Nephron progenitor cell (in vitro differentiated cells): ENCODE results near the gene ZNF230.
A peak's percentile ranks its signal among the peaks of the same experiment; 100 is the strongest.

ENCODE experiments used
- DNase-seq: peaks from one replicate; pipeline ENCODE4 v3.0.0; 2021
- H3K27ac Mint-ChIP-seq: 2 replicates; pipeline ENCODE4 v1.8.0; 2021; ENCODE audit warnings: mild to moderate bottlenecking, moderate library complexity, mixed read lengths
- H3K27me3 Mint-ChIP-seq: 2 replicates; pipeline ENCODE4 v1.8.0; 2021; ENCODE audit warnings: mild to moderate bottlenecking, low read depth, mixed read lengths; ENCODE audit not compliant: poor library complexity
- H3K36me3 Mint-ChIP-seq: 2 replicates; pipeline ENCODE4 v1.8.0; 2021; ENCODE audit warnings: low read depth, mixed read lengths
- H3K4me1 Mint-ChIP-seq: 2 replicates; pipeline ENCODE4 v1.8.0; 2021; ENCODE audit warnings: mixed read lengths
- H3K4me3 Mint-ChIP-seq: 2 replicates; pipeline ENCODE4 v1.8.0; 2021; ENCODE audit warnings: mild to moderate bottlenecking, moderate library complexity, mixed read lengths
- H3K9me3 Mint-ChIP-seq: 2 replicates; pipeline ENCODE4 v1.8.0; 2021; ENCODE audit warnings: mild to moderate bottlenecking, moderate library complexity, mixed read lengths
- TF ChIP-seq, protein P1 (sequence below): fragments of 200-600 bp; sonication (generic); IDR thresholded peaks from 2 replicates; pipeline ENCODE4 v1.5.0; 2021; ENCODE audit warnings: antibody characterized with exemption

The ZNF230 gene

DNA sequence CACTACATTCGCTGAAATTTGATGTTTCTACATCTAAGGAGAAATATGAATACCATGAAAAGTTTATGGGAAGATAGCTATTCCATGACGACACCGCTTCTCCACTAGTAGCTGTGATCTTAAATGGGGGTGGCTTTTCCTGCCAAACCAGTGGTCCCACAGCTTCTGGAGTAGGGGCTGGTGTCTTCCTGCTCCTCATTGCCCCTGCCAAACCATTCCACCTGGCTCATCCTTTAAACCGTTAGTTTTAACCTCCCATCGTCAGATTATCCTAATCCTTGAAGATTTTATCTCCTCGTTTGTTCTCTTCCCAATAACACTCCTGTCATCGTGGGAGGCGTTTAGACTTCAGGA lies 568 bp upstream of the ZNF230 start:
- H3K9me3 Mint-ChIP-seq, result peaks cover 51% of the 10 kb centered on the region
- DNase-seq, result no peak
- H3K36me3 Mint-ChIP-seq, result peaks cover 36% of the 10 kb centered on the region
- H3K4me1 Mint-ChIP-seq, result peaks cover 20% of the 10 kb centered on the region
- TF ChIP-seq, protein P1, sequence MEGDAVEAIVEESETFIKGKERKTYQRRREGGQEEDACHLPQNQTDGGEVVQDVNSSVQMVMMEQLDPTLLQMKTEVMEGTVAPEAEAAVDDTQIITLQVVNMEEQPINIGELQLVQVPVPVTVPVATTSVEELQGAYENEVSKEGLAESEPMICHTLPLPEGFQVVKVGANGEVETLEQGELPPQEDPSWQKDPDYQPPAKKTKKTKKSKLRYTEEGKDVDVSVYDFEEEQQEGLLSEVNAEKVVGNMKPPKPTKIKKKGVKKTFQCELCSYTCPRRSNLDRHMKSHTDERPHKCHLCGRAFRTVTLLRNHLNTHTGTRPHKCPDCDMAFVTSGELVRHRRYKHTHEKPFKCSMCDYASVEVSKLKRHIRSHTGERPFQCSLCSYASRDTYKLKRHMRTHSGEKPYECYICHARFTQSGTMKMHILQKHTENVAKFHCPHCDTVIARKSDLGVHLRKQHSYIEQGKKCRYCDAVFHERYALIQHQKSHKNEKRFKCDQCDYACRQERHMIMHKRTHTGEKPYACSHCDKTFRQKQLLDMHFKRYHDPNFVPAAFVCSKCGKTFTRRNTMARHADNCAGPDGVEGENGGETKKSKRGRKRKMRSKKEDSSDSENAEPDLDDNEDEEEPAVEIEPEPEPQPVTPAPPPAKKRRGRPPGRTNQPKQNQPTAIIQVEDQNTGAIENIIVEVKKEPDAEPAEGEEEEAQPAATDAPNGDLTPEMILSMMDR, result no peak
- peak overlapping the region; percentile 96 for H3K4me3 Mint-ChIP-seq
- H3K27me3 Mint-ChIP-seq, result peaks cover 16% of the 10 kb centered on the region
- no peak overlapping the region for H3K27ac Mint-ChIP-seq

DNA sequence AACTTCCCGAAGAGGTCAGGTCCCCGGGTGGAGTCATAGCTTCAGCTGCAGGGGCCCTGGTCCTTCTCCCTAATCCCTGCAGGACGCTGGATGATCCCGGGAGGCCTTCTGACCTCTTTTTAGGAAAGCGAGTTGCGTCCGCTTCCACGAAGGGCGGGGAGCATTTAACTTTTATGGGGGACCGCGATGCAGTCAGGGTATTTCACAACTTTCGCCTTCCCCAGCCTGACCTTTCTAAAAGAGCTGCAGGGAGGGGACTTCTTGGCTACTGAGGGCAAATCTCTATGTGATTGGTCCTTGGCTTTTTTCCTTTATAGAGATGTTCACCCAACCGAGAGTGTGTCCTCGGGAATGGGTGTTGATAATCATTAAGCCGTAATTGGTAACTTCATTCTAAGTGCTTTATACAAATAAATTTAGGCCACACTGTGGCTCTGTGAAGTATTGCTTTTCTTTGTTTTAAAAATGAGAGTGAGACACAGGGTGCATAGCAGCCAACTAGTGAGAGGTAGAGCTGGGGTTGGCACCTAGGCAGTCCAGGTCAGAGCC lies 778 bp downstream of the ZNF230 start:
- H3K9me3 Mint-ChIP-seq, result peaks cover 62% of the 10 kb centered on the region
- TF ChIP-seq, protein P1, result no peak
- no peak overlapping the region for H3K27ac Mint-ChIP-seq
- peaks cover 20% of the 10 kb centered on the region for H3K4me1 Mint-ChIP-seq
- peak overlapping the region; percentile 96 for H3K4me3 Mint-ChIP-seq
- H3K36me3 Mint-ChIP-seq, result peaks cover 36% of the 10 kb centered on the region
- peak; percentile 4 for DNase-seq
- peaks cover 13% of the 10 kb centered on the region for H3K27me3 Mint-ChIP-seq

DNA sequence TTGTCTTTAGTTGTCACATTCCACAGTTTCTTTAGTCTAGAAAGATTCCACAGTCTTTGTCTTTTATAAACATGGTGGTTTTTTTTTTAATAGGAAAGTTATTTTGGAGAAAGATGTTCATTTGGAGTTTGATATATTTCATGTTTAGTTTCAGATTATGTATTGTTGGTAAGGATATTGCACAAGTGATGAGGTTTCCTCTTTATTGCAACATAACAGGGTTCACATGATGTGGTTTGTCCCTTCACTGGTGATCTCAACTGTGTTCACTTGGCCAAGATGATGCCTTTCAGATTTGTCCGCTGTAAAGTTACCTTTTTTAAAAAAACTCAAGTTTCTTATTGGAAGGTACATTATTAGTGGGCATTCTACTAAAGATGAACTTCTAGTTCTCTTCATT lies 3.2 kb downstream of the ZNF230 start:
- DNase-seq, result no peak
- Mint-ChIP-seq H3K4me1 (peaks cover 20% of the 10 kb centered on the region), H3K27ac (no peak overlapping the region), H3K4me3 (no peak overlapping the region), H3K36me3 (peaks cover 57% of the 10 kb centered on the region), H3K9me3 (peaks cover 78% of the 10 kb centered on the region), H3K27me3 (peaks cover 13% of the 10 kb centered on the region)
- TF ChIP-seq, protein P1, result no peak

DNA sequence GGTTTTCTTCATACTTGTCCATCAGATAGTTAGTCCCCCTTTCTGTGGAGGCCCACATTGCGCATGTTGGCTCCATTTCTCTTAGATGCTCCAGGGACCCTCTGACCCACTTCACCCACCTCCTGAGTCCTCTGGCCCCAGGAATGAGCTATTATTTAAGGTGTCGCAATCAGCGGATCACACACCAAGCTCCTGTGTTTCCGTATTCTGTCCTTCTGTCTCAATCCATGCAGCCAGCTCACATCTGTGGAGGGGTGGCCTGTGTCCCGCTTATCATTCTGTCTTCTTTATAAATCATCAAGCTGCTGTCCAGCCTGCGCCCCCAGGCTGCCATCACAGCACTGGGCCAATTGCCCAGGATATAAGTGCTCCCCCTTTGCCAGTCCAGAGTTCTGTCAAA lies 4.7 kb downstream of the ZNF230 start:
- DNase-seq, result no peak
- Mint-ChIP-seq H3K27me3 (peaks cover 9% of the 10 kb centered on the region), H3K4me3 (no peak overlapping the region), H3K9me3 (peaks cover 82% of the 10 kb centered on the region), H3K27ac (no peak overlapping the region), H3K4me1 (peaks cover 14% of the 10 kb centered on the region), H3K36me3 (peaks cover 72% of the 10 kb centered on the region)
- TF ChIP-seq, protein P1, result no peak

DNA sequence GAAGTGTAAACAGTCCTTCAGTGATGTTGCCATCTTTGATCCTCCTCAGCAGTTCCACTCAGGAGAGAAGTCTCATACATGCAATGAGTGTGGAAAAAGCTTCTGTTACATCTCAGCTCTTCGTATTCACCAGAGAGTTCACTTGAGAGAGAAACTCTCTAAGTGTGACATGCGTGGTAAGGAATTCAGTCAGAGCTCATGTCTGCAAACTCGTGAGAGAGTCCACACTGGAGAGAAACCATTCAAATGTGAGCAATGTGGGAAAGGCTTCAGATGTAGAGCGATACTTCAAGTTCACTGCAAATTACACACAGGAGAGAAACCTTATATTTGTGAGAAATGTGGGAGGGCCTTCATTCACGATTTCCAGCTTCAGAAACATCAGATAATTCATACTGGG lies 7.7 kb downstream of the ZNF230 start:
- TF ChIP-seq, protein P1, result no peak
- H3K36me3 Mint-ChIP-seq, result peaks cover 83% of the 10 kb centered on the region
- peaks cover 6% of the 10 kb centered on the region for H3K27me3 Mint-ChIP-seq
- no peaks in the 10 kb centered on the region for H3K4me1 Mint-ChIP-seq
- H3K27ac Mint-ChIP-seq, result no peak overlapping the region
- no peak for DNase-seq
- H3K4me3 Mint-ChIP-seq, result no peak overlapping the region
- H3K9me3 Mint-ChIP-seq, result peaks cover 98% of the 10 kb centered on the region

DNA sequence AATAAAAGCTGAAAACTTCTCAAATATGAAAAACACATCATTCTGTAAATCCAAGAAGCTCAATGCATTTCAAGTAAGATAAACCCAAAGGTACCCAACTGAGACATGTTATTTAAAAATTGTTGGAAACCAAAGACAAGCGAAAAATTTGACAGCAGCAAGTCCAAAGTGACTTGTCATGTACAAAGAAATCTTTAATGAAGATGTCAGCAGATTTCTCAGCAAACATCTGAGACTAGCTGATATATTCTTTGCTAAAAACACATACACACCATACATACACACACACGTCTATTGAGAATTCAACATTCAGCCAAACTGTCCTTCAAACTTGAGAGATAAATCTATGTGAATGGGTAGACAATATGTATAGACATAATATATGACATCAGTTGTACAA lies 16.7 kb downstream of the ZNF230 start:
- Mint-ChIP-seq H3K4me3 (no peak overlapping the region), H3K9me3 (peaks cover 52% of the 10 kb centered on the region), H3K27ac (no peak overlapping the region), H3K4me1 (peaks cover under 1% of the 10 kb centered on the region), H3K27me3 (peaks cover 20% of the 10 kb centered on the region), H3K36me3 (peaks cover 2% of the 10 kb centered on the region)
- no peak for DNase-seq
- TF ChIP-seq, protein P1, result no peak
